Activated effector memory CD4-positive, alpha-beta T cell treated with Interleukin-2 at 50 U/mL for 16 hours (primary cell): ENCODE measurements around the gene PIGP.
"Not testable (repeated sequence)": the region's sequence is repeated elsewhere in the genome, so short reads cannot be mapped to it uniquely, and the experiment has no call there.

Source experiments
- DNase-seq: peaks from one replicate; pipeline ENCODE4 v3.0.0-alpha.2; 2020

Gene PIGP

GRCh38 chr21:37041706-37042271 lies 31.1 kb downstream of the PIGP start:
- no peak for DNase-seq

- DNase-seq, result no peak
Observed at GRCh38 chr21:37040212-37040611, 32.7 kb downstream of the PIGP start.

GRCh38 chr21:37039411-37040075 lies 33.3 kb downstream of the PIGP start:
- DNase-seq, result no peak

- no peak for DNase-seq
Observed at GRCh38 chr21:37036177-37036576, 36.7 kb downstream of the PIGP start.

- DNase-seq, result not testable (repeated sequence)
Observed at GRCh38 chr21:37034394-37034793, 38.5 kb downstream of the PIGP start.

- DNase-seq, result no peak
Observed at GRCh38 chr21:37032877-37033471, 39.9 kb downstream of the PIGP start.

GRCh38 chr21:37032293-37032692 lies 40.6 kb downstream of the PIGP start:
- no peak for DNase-seq

- DNase-seq, result no peak
Observed at GRCh38 chr21:37030864-37031263, 42.0 kb downstream of the PIGP start.

GRCh38 chr21:37028570-37028969 lies 44.3 kb downstream of the PIGP start:
- no peak for DNase-seq

- no peak for DNase-seq
Observed at GRCh38 chr21:37026499-37026898, 46.4 kb downstream of the PIGP start.

- no peak for DNase-seq
Observed at GRCh38 chr21:37017951-37018679, 54.8 kb downstream of the PIGP start.
